GM19239 (cell line): ENCODE data around the gene KRTAP13-2.

Source experiments
- DNase-seq: peaks from one replicate; pipeline ENCODE4 v3.0.0; 2011; ENCODE audit warnings: low spot score; ENCODE audit not compliant: insufficient read length
- FAIRE-seq: peaks from 2 replicates; lab custom pipeline; 2011; peaks lifted over from hg19 to GRCh38; lab: Jason Lieb, UNC

KRTAP13-2 gene

DNA sequence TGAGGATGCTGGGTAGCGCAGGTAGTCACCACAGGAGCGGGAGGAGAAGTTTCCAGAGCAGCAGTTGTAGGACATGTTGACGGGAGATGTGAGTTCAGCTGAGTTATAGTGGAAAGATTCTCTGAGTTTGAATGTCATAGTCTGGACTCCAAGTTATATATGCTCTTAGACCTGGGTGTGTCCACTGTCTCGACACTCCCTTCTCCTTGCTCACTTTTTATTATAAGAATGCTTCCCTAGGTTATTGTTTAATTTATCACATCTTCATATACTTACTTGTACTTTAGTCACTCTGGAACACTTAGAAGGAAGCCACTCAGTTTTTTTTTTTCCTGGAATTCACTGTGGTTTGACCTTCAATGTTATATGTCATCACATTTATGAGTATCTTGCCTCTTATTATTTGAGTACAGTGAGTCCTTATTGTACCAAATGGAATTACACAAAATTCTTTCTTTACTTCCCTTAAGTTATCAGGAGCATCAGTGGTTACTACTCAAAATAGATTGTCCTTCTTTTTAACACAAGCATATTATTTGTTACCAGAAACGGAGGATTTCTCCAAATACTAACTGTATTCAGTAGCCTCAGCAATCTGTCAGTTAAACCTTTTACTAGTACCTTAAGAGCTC is at the start of gene KRTAP13-2:
TSS of gene KRTAP13-2 (minus strand) at position 133 of the 632 bp plus-strand sequence. CDS start at position 75, 58 bp downstream.
- FAIRE-seq, result no peak
- no peak for DNase-seq

DNA sequence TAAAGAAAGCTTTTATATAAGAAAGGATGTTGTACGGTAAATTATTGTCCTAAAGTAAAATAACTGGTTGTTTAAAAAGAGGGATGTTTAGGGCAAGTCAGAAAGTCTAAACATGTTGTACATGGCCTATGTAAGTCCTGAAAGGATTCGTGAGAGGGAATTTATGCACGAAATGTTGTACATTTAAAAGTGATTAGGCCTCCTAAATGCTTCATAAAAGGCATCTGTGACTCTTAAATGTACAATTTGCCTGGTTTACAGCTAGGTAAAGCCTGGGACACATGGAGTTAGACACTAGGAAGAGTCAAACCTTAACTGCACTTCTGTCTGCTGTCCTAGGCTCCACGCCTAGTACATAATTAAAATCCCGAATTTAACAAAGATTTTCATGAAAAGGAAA is 43.9 kb upstream of the KRTAP13-2 start:
- FAIRE-seq, result no peak
- DNase-seq, result no peak

DNA sequence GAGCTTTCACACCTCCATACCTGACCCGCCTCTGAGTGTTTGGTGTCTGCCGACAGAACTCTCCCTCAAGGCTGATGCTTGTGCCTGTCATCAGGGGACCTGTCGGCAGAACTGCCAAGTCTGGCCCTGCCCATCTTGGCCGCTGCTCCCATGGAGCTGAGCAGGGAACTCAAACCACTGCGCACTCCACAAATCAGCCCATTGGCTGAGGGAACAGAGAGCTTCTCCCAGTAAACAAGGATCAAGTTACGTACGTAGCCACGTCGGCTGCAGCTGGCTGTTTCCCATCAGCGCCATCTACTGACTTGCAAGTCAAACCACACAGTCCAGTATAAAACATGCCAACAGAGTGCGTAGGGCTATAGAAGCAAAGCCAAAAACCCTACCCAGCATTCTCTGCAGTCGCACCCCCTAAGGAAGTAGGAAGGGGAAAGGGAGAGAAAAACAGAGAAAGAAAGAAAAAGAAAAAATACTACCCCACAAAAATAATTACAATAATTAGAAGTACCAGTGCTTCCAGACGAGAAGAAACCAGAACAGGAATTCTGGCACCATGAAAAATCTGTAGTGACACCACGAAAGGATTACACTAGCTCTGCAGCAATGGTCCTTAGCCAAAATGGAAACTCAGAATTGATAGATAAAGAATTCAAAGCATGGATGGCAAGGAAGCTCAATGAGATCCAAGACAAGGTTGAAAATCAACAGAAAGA is 36.9 kb upstream of the KRTAP13-2 start:
- no peak for FAIRE-seq
- DNase-seq, result no peak

- DNase-seq, result no peak
- FAIRE-seq, result no peak
These were observed 23.7 kb upstream of the KRTAP13-2 start, which contains the start of gene KRTAP13-1 for GRCh38 chr21:30395731-30396130. Gene KRTAP13-1, plus strand, starts transcription at chr21:30396031. Its CDS starts 56 bp downstream, at chr21:30396087.

- FAIRE-seq (no peak), DNase-seq (no peak)
These were observed 19.5 kb upstream of the KRTAP13-2 start for GRCh38 chr21:30391492-30392025.

DNA sequence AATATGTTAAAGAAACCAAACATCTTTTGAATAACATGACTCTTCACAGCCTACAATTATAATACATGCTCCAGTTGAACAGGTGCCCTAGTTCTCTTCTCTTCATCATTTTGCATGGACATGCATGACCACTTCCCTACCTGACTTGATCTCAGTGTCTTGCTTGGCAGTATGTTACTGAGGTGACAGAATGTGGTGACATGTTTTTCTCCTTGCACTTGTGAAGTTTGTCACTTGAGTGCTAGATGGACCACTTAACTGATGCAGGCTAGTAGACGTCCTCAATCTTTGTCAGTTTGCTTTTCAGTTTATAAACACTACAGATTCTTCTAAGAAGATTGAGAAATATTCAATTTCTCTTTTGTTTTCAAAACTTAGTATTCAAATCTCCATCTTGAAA is 10.1 kb upstream of the KRTAP13-2 start:
- DNase-seq (no peak), FAIRE-seq (no peak)

GRCh38 chr21:30355906-30356305 is 16.2 kb downstream of the KRTAP13-2 start:
- FAIRE-seq (no peak), DNase-seq (no peak)

DNA sequence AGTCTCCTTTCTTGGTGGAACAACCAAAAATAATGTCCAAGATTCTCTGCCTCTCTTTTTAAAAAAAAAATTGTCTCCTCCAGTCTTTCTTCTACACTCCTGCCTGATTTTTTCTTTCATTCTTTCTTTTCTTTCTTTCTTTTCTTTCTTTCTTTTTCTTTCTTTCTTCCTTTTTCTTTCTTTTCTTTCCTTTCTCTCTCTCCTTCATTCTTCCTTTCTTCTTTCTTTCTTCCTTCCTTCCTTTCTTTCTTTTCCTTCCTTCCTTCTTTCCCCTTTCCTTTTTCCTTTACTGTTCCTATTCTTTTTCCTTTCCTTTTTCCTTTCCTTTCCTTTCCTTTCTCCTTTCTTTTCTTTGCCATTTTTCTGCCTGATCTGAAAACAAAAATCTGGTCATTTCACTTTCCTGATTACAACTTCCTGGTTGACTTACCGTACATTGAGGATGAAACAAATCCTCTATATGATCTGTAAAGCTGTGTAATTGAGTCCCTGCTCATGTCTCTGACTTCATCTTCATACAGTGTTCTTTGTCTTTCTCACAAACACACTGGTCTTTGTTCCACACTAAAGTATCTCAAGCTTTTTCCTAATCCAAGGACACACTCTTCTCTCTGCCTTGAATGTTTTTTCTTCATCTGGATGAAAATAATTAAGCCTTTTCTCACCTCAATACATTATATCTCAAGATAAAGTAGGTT is 17.6 kb downstream of the KRTAP13-2 start:
- FAIRE-seq (no peak), DNase-seq (no peak)

GRCh38 chr21:30351534-30351933 is 20.5 kb downstream of the KRTAP13-2 start:
- DNase-seq, result no peak
- FAIRE-seq, result no peak

GRCh38 chr21:30349572-30349971 is 22.5 kb downstream of the KRTAP13-2 start:
- FAIRE-seq, result no peak
- DNase-seq, result no peak

DNA sequence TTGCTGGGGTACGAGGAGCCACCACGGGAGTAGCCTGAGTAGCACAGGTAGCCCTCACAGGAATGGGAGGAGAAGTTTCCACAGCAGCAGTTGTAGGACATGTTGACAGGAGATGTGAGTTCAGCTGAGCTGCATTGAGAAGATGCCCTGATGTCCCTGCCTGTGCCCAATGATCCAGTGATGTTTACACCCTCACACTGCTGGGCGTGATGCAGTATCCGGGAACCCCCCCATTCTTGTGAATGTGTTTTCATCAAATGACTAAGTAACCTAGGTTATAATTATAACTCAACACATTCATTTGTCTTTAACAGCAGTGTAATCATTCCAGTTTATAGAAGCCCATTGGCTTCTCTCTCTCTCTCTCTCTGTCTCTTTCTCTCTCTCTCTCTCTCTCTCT is 23.6 kb downstream of the KRTAP13-2 start, which contains the start of gene KRTAP23-1:
TSS of gene KRTAP23-1 (minus strand) at position 101 of the 400 bp plus-strand sequence. CDS start at position 101, 0 bp downstream.
- no peak for DNase-seq
- FAIRE-seq, result no peak

GRCh38 chr21:30345014-30345413 is 27.1 kb downstream of the KRTAP13-2 start:
- FAIRE-seq, result no peak

GRCh38 chr21:30340714-30341573 is 31.1 kb downstream of the KRTAP13-2 start:
- FAIRE-seq (no peak), DNase-seq (no peak)

More at GRCh38 chr21:30345014-30345413, 27.1 kb downstream of the KRTAP13-2 start:
- no peak for DNase-seq

DNA sequence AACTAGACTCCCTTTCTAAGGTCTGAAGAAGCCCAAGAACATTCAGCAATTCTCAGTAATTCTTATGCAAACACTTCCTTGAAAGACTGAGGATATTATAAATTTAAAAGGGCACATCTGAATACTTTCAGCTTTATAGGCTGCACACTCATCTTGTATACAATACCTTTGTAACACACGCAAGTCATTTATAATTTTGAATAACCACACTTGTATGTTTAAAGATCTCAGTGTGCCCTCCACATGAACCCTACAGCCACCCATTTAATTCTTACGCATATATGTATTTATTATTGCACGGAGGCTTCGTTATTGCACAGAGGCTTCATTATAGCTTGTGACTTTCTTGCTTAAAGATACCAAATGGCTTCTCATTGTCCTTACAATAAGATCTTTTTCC is 33.4 kb downstream of the KRTAP13-2 start:
- FAIRE-seq (no peak), DNase-seq (no peak)

DNA sequence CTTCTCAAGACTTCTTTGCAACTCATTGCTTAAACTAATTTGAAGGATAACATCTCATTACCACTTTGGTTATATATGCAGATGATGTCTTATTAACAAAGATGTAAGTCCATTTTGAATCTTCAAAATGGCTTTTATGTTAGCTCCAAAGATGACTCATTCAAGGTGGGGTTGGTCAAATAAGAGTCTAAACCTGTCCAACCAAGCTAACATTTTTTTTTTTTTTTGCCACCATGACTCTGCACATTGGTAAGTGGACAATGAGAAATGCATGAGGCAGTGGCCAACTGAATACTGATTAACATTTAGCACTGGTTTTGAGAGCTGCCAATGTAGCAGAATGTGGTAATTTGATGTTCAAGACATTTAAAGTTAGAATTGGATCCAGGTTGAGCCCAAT is 34.3 kb downstream of the KRTAP13-2 start:
- DNase-seq, result no peak
- no peak for FAIRE-seq

- FAIRE-seq (no peak), DNase-seq (no peak)
These were observed 34.8 kb downstream of the KRTAP13-2 start, which contains the start of gene KRTAP27-1 for GRCh38 chr21:30337276-30337744. Gene KRTAP27-1, minus strand, starts transcription at chr21:30337694. Its CDS starts 26 bp downstream, at chr21:30337668.

GRCh38 chr21:30336596-30336995 is 35.5 kb downstream of the KRTAP13-2 start:
- FAIRE-seq (no peak), DNase-seq (no peak)

DNA sequence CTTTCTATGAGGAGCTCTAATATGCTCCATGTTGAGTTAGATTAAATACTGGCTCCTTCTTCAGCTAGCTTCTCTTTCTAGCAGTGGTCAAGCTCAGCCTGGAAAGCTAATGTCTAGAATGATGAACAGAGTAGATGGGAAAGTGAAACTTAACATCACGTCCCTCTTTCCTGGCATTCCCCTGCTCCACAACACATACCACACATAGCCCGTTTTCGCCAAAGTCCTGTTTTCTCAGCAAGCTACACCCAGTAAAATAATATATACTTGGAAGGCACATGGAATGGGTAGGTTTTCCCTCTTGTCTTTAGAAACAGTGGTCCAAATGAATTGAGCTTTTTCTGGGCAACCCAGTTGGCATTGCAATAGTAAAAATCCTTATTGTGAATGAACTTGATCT is 38.3 kb downstream of the KRTAP13-2 start:
- DNase-seq, result no peak
- FAIRE-seq, result no peak

- no peak for FAIRE-seq
These were observed 39.4 kb downstream of the KRTAP13-2 start for GRCh38 chr21:30332681-30333080.

More at GRCh38 chr21:30332681-30333080, 39.4 kb downstream of the KRTAP13-2 start:
- no peak for DNase-seq
